GM15510 (cell line): Measurements from ENCODE around the gene ZDHHC12.

Source experiments
- POLR2A ChIP-seq: IDR thresholded peaks from 3 replicates; pipeline ENCODE4 v1.6.1; 2011; ENCODE audit warnings: borderline replicate concordance; ENCODE audit not compliant: insufficient read length; ENCODE audit errors: extremely low read depth

Gene ZDHHC12

DNA sequence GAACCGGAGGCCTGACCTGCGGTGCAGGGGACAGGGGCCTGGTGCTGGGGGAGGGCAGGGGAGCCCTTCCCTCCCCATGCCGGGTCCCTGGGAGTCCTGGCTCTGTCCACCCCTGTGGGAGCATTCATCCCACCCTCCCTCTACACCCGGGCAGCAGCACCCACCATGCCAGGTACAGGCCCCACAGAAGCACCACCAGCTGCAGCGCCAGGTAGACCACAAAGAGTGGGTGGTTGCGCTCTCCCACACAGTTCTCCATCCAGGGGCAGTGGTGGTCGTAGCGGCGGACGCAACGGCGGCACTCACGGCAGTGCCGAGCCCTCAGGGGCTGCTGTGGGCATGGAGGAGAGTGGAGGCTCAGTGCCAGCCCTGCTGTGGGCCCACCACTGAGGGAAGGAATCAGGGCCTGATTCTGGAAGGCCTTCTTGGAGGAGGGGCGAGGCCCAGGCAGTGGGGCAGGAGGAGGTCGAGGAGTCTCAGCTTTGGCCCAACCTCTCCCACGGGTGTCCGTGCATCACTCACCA, 2.4 kb downstream of the ZDHHC12 start:
- TF ChIP-seq POLR2A: no peak

DNA sequence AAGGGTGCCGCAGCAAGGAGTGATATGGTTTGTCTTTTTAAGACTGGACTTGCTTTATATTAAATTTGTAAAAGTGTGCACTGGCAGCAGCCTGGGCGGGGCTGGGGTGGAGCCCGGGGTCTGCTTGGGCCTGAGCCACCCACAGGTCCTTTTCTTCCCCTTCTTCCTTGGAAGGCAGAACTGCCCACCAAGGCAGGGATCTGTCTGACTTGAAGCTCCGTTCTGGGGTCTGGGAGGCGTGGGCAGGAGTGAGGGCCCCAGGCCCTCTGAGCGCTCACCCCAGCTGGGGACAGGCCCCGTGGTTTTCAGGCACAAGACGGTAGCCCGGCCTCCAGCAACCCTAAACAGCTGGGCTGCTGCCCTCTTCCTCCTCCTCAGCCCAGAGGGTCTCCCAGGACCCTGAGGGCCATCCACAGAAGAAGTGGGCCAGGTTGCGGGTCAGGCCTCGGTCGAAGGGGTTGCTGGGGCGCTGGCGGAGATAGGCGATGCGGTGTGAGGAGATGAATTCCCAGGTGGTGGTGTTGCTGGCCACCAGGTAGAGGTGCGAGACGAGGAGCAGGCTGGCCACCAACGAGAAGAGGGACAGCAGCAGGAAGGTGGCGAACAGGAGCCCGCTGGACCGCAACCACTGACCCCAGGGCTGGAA, 3.0 kb downstream of the ZDHHC12 start:
- no peak for TF ChIP-seq POLR2A

- no peak for TF ChIP-seq POLR2A
These were observed 3.9 kb downstream of the ZDHHC12 start for GRCh38 chr9:128719919-128720605.

GRCh38 chr9:128718475-128718874, 5.5 kb downstream of the ZDHHC12 start:
- TF ChIP-seq POLR2A: no peak

DNA sequence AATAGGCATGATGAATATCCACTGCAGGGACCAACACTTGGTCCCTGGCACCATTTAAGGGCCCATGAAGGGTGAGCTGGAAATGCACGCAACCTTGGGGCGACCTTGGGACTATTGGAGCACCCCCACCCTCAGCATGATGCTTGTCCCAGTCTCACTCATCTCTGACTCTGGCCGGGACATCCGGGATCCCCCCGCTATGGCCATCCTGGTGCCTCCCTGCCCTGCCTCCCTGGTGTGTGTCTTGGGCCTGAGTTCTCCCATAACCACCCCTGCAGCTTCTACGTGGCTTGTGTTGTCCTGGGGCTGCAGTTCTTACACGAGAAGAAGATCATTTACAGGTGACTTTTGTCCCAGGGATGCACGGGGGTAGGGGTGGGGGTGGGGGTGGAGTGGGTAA, 5.9 kb downstream of the ZDHHC12 start:
- TF ChIP-seq POLR2A: peak; percentile 15

DNA sequence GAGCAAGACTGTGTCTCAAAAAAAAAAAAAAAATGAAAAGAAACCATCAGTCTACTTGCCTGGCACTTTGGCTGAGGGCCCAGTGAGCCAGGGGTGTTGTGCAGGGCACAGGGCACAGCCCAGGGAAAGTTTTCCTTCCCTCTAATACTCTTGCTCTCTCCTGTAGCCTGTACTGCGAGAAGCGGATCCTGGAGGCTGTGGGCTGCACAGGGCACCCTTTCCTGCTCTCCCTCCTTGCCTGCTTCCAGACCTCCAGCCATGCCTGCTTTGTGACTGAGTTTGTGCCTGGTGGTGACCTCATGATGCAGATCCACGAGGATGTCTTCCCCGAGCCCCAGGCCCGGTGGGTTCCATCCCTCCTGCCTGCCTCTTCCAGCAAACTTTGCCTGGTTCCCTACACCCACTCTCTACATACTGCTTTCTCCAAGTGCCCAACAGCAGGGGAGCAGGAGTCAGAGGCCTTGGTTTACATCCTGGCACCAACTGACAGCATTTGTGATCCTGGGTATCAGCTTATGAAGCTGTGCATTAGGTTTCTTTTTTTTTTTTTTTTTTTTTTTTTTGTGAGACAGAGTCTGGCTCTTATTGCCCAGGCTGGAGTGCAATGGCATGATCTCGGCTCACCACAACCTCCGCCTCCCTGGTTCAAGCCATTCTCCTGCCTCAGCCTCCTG, 7.2 kb downstream of the ZDHHC12 start:
- TF ChIP-seq POLR2A: no peak

- no peak for TF ChIP-seq POLR2A
These were observed 8.5 kb downstream of the ZDHHC12 start for GRCh38 chr9:128715436-128715750.

DNA sequence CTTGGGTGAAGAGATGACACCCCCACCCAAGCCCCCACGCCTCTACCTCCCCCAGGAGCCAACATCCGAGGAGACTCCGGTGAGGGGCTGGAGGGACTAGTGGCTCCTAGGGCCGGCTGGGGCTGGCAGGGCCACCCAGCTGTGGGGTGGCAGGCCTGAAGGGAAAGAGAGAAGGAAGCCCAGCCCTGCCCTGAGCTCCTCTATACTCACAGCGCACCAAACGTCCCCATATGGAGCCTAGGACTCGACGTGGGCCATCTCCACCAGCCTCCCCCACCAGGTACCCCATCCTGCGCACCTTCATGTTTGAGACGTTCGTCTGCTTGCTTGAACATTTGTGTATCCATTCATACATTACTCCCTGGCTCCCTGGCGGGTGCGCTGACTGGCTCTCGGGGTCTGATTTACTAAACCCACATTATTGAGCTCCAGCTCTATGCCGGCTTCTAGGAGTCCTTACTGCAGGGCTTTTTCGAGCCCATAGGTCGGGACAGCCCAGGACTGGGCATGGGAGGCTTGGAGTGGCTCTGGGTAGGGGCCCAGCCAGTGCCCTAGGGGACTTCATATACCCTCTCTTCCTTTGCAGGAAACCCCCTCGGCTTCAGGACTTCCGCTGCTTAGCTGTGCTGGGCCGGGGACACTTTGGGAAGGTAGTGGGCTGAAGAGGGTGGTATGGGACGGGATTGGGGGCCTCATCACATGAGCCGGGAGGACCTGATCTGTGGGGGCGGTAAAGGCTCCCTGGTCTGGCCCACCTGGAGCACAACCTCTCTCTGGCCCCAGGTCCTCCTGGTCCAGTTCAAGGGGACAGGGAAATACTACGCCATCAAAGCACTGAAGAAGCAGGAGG, 9.1 kb downstream of the ZDHHC12 start:
- TF ChIP-seq POLR2A: no peak

- TF ChIP-seq POLR2A: no peak
These were observed 9.9 kb downstream of the ZDHHC12 start for GRCh38 chr9:128713941-128714573.

- TF ChIP-seq POLR2A: no peak
These were observed 10.5 kb downstream of the ZDHHC12 start for GRCh38 chr9:128713411-128713780.

GRCh38 chr9:128712451-128713410, 11.2 kb downstream of the ZDHHC12 start:
- no peak for TF ChIP-seq POLR2A

GRCh38 chr9:128707446-128707845, 16.5 kb downstream of the ZDHHC12 start:
- no peak for TF ChIP-seq POLR2A

DNA sequence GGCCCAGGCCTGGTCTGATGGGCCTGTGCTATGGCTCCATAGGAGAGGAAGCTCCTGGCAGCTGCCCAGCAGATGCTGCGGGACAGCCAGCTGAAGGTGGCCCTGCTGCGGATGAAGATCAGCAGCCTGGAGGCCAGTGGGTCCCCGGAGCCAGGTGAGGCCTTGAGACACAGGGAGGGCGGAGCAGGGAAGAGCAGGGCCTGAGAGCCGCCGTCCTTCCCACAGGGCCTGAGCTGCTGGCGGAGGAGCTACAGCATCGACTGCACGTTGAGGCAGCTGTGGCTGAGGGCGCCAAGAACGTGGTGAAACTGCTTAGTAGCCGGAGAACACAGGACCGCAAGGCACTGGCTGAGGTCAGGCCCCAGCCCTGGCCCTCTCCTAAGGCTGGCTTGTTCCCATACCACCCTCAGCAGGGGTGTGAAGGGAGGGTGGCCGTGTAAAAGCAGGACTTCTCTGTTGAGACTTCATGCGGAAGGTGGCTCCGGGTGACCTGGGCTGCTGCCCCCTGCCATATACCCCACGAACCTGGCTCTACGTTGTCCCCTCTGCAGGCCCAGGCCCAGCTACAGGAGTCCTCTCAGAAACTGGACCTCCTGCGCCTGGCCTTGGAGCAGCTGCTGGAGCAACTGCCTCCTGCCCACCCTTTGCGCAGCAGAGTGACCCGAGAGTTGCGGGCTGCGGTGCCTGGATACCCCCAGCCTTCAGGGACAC, 17.1 kb downstream of the ZDHHC12 start:
- no peak for TF ChIP-seq POLR2A
